OCI-LY7 (cell line): ENCODE data around the gene AEN.
A peak's percentile ranks its signal among the peaks of the same experiment; 100 is the strongest.

Source experiments
- CTCF ChIP-seq: fragments of 200-600 bp; sonication (generic); conservative IDR thresholded peaks from 2 replicates; pipeline ENCODE4 v1.5.1; 2014; ENCODE audit warnings: mild to moderate bottlenecking, antibody characterized with exemption, low read length, moderate library complexity, mixed read lengths
- EZH2phosphoT487 ChIP-seq: fragments of 200-600 bp; sonication (generic); IDR thresholded peaks from 2 replicates; pipeline ENCODE4 v1.6.1; 2018; ENCODE audit warnings: low read depth, borderline replicate concordance, mild to moderate bottlenecking, mixed run types, antibody characterized with exemption, low read length, moderate library complexity, mixed read lengths

GRCh38 chr15:88647351-88648105 lies 26.4 kb downstream of the AEN start:
- TF ChIP-seq CTCF (peak; percentile 42; the same call in 1 of the 2 replicates), EZH2phosphoT487 (no peak)
